NOMO-1 treated with DMSO at 0.1 percent for 48 hours (cell line): ENCODE results near the gene OR52I2.

Experiments
- DNase-seq: peaks from one replicate; lab custom pipeline; 2025; ENCODE audit not compliant: unreplicated experiment; lab: John Stamatoyannopoulos, UW

The OR52I2 gene

DNA sequence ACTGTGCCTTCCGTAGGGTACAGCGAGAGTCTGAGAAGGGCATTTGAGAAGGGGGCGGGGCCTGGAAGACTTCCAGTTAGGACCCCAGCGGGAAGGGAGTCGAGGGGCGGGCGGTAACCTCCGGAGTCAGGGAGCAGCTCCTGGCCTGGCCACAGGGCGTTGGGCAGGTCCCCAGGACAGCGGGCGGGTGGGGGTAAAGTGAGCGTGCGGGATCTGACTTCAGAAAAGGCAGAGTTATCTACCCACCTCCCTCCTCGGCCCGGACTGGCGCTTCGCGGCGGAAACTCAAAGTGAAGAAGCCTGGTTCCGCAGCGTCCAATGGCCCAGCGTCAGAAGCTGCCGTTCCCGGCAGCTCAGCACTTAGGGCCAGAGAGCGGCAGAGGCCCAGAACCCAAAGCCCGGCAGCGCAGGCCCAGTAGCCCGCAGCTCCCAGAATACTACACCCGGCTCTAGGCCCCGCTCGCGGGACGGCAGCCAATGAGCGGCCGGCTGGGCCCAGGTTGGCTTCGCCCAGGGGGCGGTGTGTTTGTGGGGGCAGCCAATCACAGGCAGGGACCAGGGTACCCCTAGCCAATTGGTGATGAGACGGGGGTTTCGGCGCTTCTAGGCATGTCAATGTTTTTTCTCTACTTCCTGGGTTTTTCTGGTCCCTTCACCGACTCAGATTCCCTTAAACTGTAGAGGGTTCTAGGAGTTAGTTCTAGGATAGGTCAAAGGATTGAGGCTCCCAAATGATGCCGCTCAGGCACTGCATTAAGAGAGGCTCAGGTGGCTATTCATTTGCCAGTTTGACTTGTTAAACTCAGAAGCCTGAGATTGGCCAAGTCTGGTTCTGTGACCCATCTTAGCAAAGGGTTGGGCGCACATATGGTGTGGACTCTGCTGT, 26.5 kb downstream of the OR52I2 start, which contains the start of gene TRIM68:
TSS of gene TRIM68 (minus strand) at position 451 of the 886 bp plus-strand sequence. CDS start 2,727 bp downstream, outside the sequence.
- peak; percentile 87 for DNase-seq

DNA sequence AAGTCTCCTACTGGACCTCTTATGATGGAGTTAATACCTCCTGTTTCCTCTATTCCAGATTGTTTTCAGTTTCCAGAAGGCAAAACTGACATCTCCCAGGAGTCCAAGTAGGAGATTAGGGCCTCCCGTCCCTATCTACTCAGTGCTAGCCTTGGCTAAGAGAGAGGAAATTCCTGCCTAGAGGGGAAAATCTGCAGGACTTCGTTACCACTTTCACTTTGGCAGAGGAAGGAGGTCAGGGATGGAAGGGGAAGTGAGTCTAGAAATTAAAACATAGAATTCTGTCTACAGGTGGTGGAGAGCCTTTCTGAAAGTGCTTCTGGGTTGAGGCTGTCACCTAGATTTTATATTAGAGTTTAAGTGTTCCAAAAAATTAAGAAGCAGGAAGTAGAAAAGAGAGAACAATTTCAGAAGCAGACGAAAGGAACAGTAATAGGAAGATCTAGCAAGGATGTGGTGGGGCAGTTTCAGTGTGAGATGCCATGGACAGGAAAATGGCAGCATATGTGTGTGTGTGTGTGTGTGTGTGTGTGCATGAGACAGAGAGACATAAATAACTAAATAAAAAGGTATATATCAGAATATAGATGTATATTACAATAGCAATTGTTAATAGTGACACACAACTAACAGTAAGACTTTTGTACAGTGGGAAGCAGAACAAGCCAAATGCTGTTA, 28.9 kb downstream of the OR52I2 start:
- peak; percentile 35 for DNase-seq

DNA sequence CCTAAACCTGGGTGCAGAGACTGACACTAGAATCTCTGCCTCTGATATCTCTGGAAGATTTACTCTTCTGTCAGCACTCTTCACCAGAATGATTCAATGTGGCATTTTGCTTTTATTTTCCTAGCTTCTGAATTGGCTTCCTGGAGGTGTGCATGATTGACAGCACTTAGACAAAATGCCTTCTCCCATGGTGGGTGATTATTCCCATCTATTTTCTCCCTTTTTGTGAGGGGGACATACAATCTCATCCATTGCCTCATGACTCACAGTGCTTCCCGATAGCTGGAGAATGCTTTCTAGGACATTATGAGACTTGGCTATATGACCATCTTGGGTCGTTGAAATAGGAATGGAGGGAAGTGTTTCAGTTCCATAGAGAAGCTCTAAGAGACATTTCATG, 30.4 kb downstream of the OR52I2 start:
- DNase-seq, result no peak

DNA sequence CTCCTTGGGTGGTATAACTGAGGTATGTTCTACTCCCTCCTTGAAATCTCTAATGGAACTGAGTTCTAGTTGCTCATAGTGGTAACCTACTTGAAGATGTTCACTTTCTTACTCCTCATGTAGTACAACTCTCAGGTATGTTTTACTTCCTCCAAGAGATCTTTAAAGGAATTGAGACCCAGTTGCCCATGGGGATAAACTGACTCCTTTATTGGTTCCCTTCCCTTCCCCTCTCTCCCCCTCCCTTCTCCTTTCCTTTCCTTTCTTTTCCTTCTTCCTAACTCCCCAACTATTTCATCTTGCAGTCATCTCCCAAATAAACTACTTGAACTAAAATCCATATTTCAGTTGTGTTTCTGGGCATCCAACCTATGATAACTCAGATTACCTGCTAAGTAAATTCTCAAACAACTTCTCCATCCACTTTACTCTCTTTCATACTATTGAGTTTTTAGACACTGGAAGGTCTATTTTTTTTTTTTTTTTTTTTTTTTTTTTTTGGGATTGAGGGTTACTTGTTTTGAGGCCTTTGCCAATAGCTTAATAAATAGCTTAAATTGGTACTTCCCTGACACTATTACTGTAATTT, 34.4 kb downstream of the OR52I2 start:
- no peak for DNase-seq

DNA sequence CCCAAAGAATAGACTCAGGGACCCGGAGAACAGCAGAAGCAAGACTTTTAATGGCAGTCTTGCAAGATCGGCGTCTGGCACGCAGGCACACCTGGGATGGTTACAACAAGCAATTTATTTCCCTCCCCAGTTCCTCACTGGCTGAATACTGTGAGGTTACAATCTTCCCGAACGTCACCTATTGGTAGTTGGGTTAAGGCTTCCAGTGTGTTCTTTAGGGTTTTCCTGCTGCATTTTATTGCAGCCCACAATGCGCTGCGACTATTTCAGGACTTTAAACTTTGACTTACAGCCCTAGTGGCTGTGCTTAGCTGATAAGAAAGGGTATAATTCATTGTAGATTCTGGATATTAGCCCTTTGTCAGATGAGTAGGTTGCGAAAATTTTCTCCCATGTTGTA, 38.0 kb downstream of the OR52I2 start:
- DNase-seq, result no peak

DNA sequence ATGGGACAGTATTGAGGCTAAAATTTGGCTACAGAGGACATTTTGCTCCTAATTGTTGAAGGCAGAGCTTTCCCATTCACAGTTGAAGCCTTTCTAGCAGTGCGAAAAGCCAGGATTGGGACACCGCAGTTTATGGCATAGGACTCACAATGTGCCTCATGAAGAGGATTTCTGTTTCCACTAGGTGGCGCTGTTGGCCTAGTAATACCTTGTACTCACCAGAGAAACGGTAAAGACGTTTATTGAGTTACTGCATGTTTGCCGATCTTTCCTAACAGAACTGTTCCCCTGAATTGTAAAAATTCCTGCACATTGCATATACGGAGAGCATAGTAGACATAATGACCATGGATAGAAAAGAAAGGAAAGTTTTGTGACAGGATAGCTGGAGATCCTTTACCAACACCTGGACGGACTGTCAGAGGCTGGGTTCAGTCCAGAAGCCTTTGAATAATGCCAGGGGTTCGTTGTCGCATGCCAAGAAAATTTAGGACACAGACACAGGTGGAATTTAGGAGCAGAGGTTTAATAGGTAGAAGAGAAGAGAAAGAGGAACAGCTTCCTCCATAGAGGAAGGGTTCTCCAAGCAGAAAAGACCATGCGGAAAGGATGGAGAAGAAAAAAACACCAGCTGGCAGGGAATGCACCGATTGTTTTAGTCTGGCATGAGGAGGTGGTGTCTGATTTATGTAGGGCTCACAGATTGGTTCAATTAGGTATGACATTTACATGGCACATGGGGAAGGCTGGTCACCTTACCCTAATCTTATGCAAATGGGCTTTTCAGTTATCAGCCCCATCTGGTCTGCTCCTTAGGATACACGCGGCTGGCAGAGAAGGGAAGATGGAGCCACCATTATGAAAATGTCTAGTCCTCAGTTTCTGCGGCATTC, 44.9 kb downstream of the OR52I2 start:
- DNase-seq, result peak; percentile 45

DNA sequence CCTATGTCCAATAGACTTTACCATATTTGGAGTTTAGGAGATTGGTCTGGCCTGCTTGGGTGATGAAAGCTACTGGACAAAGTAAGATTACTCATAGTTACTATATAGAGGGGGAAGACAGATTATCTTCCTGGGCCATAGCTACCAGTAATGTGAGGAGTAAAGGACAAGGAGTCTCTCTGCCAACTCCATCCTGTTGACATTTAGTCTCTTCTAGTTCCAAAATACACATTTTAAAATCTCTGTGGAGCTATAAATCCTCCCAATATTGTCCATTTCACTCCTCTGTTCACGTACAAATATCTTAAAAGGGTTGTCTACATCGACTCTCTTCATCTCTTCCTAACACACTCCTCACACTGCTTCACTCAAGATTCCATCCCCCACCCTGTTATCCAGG, 54.6 kb downstream of the OR52I2 start:
- DNase-seq, result no peak

DNA sequence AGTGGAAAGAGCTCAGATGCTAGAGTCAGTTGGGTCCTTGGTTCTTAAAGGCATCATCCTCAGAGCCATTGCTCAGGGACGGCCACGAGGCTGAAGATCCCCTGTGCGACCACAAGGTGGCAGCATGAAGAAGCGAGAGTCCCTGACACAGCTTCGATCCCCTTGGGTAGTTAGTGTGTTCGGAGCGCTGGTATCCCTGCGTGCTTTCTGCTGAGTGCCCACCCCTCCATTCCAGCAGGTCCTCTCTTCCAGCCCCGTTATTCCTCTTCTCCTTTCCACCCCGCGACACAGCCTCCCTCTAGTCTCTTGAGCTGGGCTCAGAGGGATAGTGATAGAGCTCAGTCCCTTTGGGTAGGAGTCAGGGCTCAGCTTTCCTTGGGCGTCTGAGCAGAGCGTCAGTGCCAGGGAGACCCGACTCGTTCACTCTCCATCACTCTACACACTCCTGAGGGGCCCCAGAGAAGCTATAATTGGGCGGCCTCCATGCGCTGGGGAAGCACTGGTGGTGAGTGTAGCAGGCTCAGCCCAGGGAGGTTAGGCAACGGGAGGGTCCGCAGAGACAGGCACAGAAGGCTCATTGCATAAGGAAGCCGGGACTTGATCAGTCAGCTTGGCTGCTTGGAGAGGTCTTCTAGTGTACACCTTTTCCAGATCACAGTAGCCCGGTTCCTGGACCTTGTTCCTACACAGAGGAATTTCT, 55.6 kb downstream of the OR52I2 start, which contains the start of gene OR51D1:
TSS of gene OR51D1 (plus strand) at position 516 of the 700 bp plus-strand sequence. CDS start 2,314 bp downstream, outside the sequence.
- peak; percentile 54 for DNase-seq

DNA sequence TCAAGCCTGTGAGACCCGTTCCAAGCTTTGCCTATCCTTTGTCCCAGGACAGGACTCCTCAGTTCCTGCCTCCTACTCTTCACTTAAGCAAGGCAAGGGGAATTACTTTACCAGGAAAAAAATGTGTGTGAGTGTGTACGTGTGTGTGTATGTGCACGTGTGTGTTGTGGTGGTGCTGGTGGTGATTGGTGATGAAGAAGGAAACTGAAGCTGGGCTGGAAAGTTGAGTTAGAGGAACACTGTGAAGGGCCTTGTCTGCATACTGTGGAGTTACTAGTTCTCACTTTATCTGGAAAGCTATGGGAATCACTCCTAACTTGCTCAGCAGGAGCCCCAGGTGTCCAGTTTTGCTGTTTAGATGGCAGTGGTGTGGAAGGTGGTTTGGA, 56.1 kb downstream of the OR52I2 start:
- no peak for DNase-seq

DNA sequence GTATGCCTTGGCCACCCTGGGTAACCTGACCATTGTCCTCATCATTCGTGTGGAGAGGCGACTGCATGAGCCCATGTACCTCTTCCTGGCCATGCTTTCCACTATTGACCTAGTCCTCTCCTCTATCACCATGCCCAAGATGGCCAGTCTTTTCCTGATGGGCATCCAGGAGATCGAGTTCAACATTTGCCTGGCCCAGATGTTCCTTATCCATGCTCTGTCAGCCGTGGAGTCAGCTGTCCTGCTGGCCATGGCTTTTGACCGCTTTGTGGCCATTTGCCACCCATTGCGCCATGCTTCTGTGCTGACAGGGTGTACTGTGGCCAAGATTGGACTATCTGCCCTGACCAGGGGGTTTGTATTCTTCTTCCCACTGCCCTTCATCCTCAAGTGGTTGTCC, 58.4 kb downstream of the OR52I2 start:
- DNase-seq, result no peak

DNA sequence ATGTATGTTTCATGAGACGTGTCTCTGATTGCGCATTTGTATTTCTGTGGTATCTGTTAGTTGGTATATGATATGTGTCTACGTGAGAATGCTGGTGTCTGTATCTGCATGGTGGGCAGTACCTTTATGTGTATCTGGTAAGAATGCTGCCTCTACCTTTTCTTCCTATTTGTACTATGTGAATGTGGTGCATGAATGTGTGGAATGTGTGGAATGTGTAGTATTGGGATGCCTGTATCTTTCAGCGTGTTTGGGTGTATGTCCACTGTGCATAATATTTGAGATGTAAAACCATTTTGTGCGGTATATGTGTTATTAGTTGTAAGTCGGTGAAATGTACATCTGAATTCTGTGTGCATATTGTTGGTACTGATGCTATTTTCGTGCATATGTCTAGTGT, 60.0 kb downstream of the OR52I2 start:
- no peak for DNase-seq

DNA sequence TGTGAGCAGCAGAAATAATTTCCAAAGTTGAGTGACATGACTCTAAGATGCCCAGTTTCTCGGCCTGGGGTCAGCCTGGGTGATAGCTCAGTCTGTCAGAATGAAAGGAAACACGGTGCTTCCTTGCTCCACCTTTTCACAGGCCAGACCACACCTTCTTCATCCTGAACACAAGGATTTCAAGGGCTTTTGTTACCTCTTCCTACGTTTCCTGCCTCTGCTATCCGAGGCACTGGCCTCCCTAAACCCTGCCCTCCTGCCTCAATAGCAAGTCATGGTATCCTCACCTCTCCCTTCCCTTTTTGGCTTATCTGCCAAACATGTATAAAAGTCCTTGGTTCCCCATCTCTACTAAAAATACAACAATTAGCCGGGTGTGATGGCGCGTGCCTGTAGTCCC, 60.5 kb downstream of the OR52I2 start:
- DNase-seq, result no peak
